NOMO-1 treated with dmso at 0.1 percent for 144 hours (cell line): ENCODE data around the gene CRYM.
"Not testable (repeated sequence)": the region's sequence is repeated elsewhere in the genome, so short reads cannot be mapped to it uniquely, and the experiment has no call there.

Experiments
- DNase-seq: peaks from one replicate; lab custom pipeline; 2025; ENCODE audit not compliant: unreplicated experiment; lab: John Stamatoyannopoulos, UW

CRYM gene

DNA sequence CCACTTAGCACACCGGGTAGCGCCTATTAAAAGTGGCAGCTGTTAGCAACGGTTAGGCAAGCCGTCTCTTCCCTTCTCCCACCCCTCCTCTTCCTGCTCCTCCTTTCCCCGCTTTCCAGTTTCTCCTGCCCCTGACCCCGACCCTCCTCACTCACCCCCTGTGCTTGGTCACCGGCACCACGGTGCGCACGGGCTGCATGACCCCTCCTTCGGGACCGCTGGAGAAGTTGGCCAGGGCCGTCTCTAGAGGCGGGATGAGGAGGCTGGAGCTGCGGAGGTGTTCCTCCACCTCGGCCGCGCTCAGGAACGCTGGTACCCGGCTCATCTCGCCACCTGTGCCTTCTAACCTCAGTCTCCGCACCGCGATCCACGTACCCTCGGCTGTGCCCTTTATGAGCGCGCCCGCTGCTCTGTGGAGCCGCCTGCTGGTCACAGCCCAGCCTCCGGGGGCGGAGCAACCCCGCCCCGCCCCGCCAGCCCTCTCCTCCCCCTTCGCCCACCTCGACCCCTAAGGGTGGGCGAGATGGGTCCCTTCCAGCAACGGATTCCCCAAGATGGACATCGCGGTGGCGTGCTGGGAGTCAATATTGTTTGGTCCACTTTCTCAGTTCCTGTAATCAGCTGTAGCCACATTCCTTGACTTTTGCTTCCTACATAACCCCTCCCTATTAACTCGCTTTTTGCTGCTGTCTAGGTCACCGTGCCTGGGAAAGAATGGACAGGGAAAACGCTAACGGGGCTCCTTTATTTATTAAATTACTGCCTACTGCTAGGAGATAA lies at the start of gene CRYM:
Gene CRYM, minus strand, starts transcription at position 364 of the 780 bp plus-strand sequence. Its CDS starts 39 bp downstream, at position 325.
- DNase-seq = no peak

DNA sequence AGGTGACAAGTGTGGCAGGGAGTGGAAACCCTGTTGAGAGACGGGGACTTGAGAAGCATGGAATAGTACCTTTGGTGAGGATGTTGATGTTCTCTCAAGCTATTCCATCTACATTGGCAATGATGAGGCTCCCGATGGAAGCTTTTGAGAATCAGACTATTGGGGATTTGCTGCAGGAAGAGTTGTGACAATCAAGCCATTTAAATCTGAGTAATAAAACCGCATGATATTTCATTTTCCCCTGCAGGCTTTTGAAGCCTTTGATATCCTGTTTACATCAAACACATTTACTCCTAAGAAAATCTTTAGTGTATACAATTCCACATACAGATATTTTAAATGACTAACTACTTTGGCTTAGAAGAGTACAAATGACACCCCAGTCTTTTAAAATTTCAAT lies 49.0 kb upstream of the CRYM start:
- no peak for DNase-seq

- no peak for DNase-seq
Observed at GRCh38 chr16:21326459-21326858, 48.4 kb upstream of the CRYM start.

DNA sequence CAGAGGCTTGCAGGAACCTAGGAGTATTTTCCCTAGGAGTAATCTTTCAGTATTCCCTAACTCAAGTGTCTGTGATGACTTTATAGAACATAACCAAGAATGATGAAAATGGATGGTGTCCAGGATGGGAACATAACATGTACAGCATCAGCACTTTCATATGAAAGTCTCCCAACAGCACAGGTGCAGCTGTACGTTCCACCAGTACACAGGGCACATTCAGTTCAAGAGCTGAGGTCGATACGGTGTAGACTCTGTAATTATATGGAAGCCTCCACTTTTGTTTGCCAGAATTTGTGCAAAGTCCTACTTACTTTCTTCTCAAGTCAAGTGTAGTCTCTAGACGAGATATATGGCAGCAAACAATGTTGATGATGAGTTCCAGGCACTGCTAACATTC lies 46.2 kb upstream of the CRYM start:
- DNase-seq = no peak

DNA sequence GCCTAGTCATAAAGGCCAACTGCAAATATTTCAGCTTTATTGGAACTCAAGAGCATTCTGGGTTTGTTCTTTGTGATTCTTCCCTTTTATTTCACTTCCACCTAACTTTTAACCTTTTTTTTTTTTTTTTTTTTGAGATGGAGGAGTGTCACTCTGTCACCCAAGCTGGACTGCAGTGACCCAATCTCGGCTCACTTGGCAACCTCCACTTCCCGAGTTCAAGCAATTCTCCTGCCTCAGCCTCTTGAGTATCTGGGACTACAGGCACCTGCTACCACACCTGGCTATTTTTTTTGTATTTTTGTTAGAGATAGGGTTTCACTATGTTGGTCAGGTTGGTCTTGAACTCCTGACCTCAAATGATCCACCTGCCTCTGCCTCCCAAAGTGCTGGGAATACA lies 44.2 kb upstream of the CRYM start:
- not testable (repeated sequence) for DNase-seq

GRCh38 chr16:21321736-21322135 lies 43.6 kb upstream of the CRYM start:
- DNase-seq = no peak

GRCh38 chr16:21314339-21314738 lies 36.2 kb upstream of the CRYM start:
- DNase-seq = no peak

- DNase-seq = not testable (repeated sequence)
Observed at GRCh38 chr16:21312863-21313372, 34.8 kb upstream of the CRYM start.

- not testable (repeated sequence) for DNase-seq
Observed at GRCh38 chr16:21312046-21312445, 34.0 kb upstream of the CRYM start.

DNA sequence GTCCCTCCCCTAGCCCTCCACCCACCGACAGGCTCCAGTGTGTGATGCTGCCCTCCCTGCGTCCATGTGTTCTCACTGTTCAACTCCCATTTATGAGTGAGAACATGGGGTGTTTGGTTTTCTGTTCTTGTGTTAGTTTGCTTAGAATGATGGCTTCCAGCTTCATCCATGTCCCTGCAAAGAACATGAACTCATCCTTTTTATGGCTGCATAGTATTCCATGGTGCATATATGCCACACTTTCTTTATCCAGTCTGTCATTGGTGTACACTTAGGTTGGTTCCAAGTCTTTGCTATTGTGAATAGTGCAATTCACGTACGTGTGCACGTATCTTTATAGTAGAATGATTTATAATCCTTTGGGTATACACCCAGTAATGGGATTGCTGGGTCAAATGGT lies 28.6 kb upstream of the CRYM start:
- DNase-seq = not testable (repeated sequence)

- no peak for DNase-seq
Observed at GRCh38 chr16:21302898-21303528, 24.9 kb upstream of the CRYM start.

DNA sequence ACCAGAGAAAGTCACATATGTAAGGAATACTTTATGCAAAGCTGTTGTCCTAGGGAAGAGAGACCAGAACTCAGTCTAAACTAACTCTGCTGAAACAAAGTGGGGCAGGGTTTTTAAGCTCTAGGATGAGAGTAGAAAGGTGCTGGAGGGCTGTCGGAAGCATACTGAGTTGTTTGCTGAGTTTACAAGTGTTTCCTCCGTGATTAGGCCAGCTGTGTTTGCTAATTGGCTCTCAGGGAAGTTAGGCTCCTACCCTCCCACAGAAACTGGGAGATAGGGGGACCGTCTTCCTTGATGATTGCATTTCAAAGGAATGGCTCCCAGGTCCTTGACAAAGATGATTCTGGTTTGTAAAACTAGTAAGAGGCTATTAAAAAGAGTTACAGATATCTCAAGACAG lies 24.4 kb upstream of the CRYM start:
- no peak for DNase-seq

DNA sequence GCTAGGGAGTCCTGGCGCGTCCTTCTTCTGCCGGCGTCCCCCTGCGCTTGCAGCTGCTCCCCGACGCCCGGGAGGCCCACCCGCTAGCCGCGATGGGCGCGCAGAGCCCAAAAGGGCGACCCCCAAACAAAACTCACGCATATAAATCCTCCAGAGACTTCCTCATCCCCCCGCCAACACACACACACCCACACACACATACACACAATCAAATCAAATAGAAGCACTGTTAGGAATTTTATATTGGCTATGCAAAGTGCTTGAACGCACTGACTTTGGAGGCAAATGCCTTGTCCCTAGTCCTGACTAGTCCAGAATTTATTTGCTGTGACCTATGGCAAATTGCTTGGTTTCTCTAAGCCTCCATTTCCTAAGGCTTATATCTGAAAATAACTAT lies 23.8 kb upstream of the CRYM start:
- DNase-seq = no peak

GRCh38 chr16:21301168-21301894 lies 23.2 kb upstream of the CRYM start:
- peak; percentile 80 for DNase-seq

- DNase-seq = peak; percentile 90
Observed at GRCh38 chr16:21300309-21301167, 22.4 kb upstream of the CRYM start.

- DNase-seq = not testable (repeated sequence)
Observed at GRCh38 chr16:21289789-21290188, 11.7 kb upstream of the CRYM start.

DNA sequence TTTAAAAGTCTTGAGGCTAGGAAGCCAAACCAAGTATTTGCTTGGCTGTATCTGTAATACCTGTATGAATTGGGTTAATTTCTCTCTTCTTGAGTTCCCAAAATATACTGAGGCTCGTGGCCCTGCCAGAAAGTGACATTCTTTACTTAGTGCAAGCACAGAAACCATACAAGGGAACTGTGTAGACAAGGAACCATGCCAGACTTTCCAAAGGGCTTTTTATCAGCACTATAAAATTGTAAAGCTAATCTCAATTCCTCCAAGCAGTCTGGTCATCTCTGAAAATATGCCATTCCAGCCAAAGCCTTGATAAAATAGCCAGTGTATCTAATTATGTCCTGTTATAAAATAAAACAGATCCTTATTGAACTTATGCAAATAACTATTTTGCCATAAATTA lies 7.2 kb upstream of the CRYM start:
- no peak for DNase-seq

GRCh38 chr16:21284414-21284813 lies 6.3 kb upstream of the CRYM start:
- DNase-seq = no peak

- peak; percentile 5 for DNase-seq
Observed at GRCh38 chr16:21283521-21284289, 5.6 kb upstream of the CRYM start.
